Neural progenitor cell (in vitro differentiated cells): Measurements from ENCODE around the gene USP33.

Experiments used
- EZH2 ChIP-seq: fragments of 200-600 bp; sonication (generic); IDR thresholded peaks from 2 replicates; pipeline ENCODE4 v1.6.1; 2017; ENCODE audit warnings: antibody characterized with exemption, mild to moderate bottlenecking, moderate library complexity
- EZH2phosphoT487 ChIP-seq: fragments of 200-600 bp; sonication (generic); IDR thresholded peaks from 2 replicates; pipeline ENCODE4 v1.6.1; 2017; ENCODE audit warnings: antibody characterized with exemption
- TF ChIP-seq, protein P1 (sequence below): fragments of 200-600 bp; sonication (generic); IDR thresholded peaks from 2 replicates; pipeline ENCODE4 v1.5.1; 2017; ENCODE audit warnings: antibody characterized with exemption, mild to moderate bottlenecking

DNA sequence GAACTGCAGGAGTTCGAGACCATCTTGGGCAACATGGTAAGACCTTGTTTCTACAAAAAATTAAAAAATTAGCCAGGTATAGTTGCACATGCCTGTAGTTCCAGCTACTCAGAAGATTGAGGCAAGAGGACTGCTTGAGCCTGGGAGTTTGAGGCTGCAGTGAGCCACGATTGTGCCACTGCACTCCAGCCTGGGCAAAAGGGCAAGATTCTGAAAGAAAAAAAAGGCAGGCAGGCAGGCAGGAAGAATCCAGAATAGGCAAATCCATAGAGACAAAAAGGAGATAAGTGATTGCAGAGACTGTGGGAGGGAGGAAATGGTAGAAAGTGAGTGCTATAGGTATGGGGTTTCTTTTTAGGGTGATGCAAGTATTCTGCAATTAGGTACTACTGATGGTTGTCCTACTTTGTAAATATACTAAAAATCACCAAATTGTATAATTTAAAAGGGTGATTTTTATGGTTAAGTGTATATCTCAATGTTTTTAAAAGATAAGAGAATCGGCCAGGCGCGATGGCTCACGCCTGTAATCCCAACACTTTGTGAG, 106.6 kb downstream of the USP33 start:
- TF ChIP-seq, protein P1, sequence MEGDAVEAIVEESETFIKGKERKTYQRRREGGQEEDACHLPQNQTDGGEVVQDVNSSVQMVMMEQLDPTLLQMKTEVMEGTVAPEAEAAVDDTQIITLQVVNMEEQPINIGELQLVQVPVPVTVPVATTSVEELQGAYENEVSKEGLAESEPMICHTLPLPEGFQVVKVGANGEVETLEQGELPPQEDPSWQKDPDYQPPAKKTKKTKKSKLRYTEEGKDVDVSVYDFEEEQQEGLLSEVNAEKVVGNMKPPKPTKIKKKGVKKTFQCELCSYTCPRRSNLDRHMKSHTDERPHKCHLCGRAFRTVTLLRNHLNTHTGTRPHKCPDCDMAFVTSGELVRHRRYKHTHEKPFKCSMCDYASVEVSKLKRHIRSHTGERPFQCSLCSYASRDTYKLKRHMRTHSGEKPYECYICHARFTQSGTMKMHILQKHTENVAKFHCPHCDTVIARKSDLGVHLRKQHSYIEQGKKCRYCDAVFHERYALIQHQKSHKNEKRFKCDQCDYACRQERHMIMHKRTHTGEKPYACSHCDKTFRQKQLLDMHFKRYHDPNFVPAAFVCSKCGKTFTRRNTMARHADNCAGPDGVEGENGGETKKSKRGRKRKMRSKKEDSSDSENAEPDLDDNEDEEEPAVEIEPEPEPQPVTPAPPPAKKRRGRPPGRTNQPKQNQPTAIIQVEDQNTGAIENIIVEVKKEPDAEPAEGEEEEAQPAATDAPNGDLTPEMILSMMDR, result no peak
- TF ChIP-seq EZH2phosphoT487 (no peak), EZH2 (no peak)
